ENCODE results near the gene DNMT3A.

The DNMT3A gene

DNA sequence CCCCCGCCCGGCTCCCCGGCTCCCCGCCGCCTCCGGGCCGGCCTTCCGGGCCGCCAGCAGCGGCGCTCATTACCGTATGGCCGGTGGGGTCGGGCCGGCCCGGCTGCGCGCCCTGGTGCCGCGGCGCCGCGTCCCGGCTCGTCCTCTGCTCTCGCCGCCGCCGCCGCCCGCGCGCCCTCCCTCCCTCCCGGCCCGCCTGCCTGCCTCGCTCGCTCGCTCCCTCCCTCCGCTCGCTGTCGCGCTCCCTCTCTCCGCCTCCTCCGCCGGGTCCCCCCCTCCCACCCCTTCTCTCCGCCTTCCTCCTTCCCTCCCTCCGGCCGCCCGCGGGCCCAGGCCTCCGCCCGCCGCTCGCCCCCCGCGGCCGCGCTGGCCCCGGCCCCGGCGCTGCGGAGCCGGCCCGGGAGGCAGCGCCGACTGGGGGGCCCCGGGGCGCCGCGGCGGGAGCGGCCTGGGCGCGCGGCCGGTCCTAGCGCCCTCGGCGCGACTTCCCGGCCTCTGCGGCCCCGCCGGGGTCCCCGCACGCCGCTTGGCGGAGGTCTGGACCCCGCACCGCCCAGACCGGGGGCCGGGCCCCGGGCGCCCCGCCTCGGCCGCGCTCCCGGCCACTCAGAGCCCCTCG lies at the start of gene DNMT3A:
DNMT3A (minus strand) TSS at position 173 of the 619 bp plus-strand sequence. CDS start 27,941 bp downstream, outside the sequence.
- peak in 1 of 2 donors; percentile 57 for DNase-seq (ENCODE audit: low read depth in 1 of 2, low spot score in 1 of 2)

DNA sequence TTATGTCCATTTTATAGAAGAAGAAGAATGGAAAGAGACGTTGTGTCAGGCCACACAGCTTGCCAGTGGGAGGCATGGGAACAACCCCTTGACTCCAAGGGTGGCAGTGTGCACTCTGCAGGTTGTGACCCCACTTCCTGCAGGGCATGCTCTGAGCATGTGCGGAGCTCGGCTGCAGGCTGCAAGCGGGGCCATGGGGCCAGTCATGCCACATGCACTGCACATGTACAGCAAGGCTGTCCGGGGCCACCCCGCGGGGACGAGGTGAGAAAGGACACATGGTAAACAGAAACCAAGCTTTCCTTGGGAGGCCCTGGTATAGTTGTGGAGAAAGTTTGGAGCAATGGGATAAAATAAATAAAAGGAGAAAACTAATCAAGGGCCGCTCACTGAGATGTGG lies 47.4 kb upstream of the DNMT3A start:
- no peak for DNase-seq (ENCODE audit: low read depth in 1 of 2, low spot score in 1 of 2)

- no peak for DNase-seq (ENCODE audit: low read depth in 1 of 2, low spot score in 1 of 2)
Observed at GRCh38 chr2:25388491-25388890, 46.8 kb upstream of the DNMT3A start.

- no peak for DNase-seq (ENCODE audit: low read depth in 1 of 2, low spot score in 1 of 2)
Observed at GRCh38 chr2:25387876-25388449, 46.2 kb upstream of the DNMT3A start.

- no peak for DNase-seq (ENCODE audit: low read depth in 1 of 2, low spot score in 1 of 2)
Observed at GRCh38 chr2:25386971-25387875, 45.5 kb upstream of the DNMT3A start.

DNA sequence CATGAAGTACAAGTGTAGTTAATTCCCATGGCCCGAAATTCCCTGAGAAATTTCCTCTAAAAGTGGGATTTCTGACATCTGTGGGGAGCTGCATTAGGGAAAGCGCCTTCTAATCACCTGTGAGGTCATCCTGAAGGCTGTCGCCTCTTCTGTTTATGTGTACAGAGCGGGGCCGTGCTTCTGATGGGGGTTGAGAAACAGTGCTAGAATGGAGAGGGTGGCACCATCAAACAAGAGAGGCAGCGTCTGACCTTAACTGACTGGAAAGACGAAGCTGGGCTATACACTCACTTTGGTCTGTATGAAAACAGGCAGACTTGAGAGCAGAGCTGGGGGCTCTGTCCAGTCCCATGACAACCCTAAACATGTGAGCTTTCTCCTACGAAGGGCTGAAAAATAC lies 44.2 kb upstream of the DNMT3A start:
- DNase-seq (ENCODE audit: low read depth in 1 of 2, low spot score in 1 of 2) = no peak

DNA sequence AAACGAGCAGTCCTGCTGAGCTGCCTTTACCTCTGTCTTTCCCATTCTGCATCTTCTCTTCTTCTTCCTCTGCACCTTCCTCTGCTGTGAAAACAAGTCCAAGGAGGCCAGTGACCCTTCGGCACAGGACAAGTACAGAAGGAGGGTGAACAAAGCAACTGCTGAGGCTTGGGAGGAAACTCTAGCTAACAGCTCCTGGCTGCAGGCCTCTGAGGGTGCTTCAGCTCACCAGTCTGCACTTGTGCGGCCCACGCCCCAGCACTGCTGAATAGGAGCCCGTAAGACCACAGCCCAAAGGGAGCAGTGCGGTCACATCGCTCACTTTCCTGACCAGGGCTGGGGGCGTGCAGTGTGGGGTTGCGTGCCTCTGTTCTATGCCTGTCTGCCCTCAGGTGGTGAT lies 42.1 kb upstream of the DNMT3A start:
- no peak for DNase-seq (ENCODE audit: low read depth in 1 of 2, low spot score in 1 of 2)

DNA sequence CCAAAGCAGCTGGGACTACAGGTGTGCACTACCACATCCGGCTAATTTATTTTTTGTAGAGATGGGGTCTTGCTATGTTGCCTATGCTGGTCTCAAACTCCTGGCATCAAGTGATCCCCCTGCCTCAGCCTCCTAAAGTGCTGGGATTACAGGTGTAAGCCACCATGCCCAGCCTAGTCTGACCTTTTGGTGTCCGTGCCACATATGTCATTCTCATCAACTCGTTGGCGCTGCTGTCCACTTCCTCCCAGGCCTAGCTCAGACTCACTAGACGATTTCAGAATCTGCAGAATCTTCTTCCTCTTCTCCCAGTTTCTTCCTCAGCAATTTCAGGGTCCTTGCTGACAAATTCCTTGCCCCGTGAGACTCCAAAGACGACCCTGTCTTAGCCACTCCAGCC lies 39.8 kb upstream of the DNMT3A start:
- no peak for DNase-seq (ENCODE audit: low read depth in 1 of 2, low spot score in 1 of 2)

GRCh38 chr2:25380586-25381375 lies 39.1 kb upstream of the DNMT3A start:
- no peak for DNase-seq (ENCODE audit: low read depth in 1 of 2, low spot score in 1 of 2)

GRCh38 chr2:25380023-25380422 lies 38.3 kb upstream of the DNMT3A start:
- no peak for DNase-seq (ENCODE audit: low read depth in 1 of 2, low spot score in 1 of 2)

GRCh38 chr2:25379535-25379934 lies 37.8 kb upstream of the DNMT3A start:
- DNase-seq (ENCODE audit: low read depth in 1 of 2, low spot score in 1 of 2) = no peak

DNA sequence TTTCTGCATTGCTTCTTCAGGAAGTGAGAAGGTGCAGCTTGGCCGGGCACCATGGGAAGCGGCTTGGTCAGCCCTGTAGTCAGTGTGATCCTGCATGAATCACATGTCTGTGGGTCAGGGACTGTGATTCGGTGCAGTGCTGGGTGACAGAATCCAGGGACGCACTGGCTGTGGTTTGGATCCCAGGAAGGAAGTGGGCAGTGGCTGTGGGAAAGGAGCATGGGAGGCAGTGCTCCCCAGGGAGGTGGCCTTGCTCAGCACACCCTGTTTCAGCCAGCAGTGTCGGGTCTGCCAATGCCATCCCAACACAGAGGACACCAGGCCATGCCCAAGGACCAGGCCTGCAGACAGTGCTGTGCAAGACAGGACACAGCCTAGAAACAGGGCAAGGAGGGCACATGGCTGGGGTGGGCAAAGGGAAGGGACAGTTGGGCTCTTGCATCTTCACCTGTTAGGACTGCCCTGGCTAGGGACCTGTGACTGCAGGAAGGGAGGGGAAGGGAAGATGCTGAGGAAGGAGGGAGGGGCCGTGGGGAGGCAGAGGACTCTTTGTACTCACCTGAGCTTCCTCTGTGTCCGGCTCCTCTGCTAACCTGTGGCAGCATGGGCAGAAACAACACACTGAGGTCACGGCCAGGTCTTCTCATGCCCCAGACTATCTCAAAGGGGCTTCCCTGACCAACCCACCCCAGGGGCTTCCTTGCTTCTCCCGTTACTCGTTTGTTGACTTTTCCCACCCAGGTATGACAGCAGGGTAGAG lies 37.2 kb upstream of the DNMT3A start:
- no peak for DNase-seq (ENCODE audit: low read depth in 1 of 2, low spot score in 1 of 2)

DNA sequence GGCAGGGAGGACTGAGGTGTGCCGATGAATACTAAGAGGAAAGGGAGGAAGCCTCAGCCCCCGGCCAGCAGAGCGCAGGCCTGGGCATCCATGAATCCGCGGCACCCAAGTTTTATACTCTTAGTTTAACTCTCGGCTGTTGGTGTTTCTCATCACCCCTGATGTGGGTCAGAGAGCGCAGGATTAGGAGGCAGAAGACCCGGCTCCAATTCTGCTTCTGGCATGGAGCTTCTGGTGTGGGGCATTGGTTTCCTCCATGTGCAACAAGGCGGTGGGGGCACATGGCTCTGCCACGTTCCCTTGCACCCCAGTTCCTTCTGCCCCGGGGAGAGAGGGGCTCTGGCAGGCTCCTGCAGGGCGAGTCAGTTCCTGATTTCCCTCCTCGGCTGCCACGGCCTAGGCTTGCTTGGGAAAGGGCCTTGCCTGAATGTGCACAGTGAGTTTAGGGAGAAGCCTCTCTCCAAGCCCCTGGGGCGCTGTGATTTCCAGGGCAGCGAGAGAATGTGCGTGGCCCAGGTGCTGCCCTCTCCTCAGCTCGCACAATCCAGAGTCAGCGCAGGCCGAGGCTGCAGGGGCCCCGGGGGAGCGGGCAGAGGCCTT lies 36.2 kb upstream of the DNMT3A start:
- no peak for DNase-seq (ENCODE audit: low read depth in 1 of 2, low spot score in 1 of 2)

DNA sequence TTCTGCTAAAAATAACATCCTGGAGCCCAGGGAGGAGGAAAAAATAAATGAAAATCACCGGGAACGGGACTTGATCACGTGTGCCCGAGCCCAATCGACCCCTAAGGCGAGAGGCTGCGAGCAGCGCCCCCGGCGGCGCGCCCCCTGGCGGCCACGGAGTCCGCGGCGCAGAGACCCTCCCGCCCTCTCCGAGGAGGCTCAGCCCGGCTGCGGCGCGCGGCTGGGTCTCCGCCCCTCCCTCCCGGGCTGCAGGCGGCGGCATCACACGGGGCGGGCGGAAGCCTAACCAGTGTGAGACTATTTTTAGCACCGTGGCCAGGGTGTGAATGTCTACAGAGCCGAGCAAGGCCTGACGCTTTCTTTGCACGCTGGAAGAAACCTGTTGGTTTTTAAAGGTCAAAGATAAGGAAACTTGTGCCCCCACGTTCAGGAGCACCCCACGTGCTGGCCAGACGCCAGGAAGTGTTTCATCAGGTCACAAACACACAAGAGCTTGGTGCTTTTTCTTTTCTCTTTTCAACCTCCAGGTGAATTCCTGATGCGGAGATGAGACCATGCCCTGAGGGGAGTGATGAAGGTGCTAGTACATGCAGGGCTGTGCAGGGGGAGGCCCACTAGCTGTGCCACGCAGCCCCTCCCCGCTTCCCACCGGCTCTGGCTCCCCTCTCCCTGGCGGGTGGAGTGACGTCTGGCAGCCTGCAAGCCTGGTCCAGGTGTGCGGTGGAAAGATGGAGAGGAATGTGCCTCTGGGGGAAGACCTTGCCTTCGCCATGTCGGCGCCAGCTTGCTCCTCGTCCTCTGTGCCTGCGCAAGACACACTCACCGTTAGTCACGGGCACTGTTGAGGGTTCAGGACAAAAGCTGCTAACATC lies 35.3 kb upstream of the DNMT3A start:
- peak; percentile 87 to 88 for DNase-seq (ENCODE audit: low read depth in 1 of 2, low spot score in 1 of 2)

- no peak for DNase-seq (ENCODE audit: low read depth in 1 of 2, low spot score in 1 of 2)
Observed at GRCh38 chr2:25375989-25376545, 34.3 kb upstream of the DNMT3A start.

- DNase-seq (ENCODE audit: low read depth in 1 of 2, low spot score in 1 of 2) = no peak
Observed at GRCh38 chr2:25375371-25375988, 33.8 kb upstream of the DNMT3A start.

DNA sequence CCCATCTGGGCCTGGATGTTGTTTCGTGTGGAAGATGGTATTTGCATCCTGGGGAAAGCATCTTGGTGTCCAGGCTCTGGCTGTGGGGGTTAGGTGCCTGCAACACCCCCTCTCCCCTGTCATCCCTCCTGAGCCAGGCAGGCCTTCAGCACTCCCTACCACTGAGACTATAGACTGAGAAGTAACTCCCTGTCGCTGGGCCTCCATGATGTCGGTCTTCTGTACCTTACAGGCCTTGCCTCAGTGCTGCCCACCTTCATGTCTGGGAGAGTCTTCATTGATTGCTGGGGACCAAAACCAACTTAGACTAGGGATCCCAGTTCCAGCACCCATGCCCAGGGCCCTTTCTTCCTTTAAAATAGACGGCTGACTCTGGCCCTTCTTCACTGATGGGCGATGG lies 33.1 kb upstream of the DNMT3A start:
- DNase-seq (ENCODE audit: low read depth in 1 of 2, low spot score in 1 of 2) = no peak

GRCh38 chr2:25374411-25374810 lies 32.7 kb upstream of the DNMT3A start:
- DNase-seq (ENCODE audit: low read depth in 1 of 2, low spot score in 1 of 2) = no peak

All from stimulated activated CD4-positive, alpha-beta T cell treated with anti-CD3 and anti-CD28 coated beads, Interleukin-15, amount 100 ng/mL, for 1 hour (primary cell).